ENCODE measurements around the gene CNEP1R1. TPM values are rescaled to one million over a fixed set of nuclear protein-coding genes. Genes with fewer than 3 reads are reported as not detected.

The CNEP1R1 gene
- total RNA-seq, 1 experiment from 2014 or later = 13.8 TPM

GRCh38 chr16:49993579-49993978 lies 31.4 kb upstream of the CNEP1R1 start (continued):
- no peak for TF ChIP-seq ZBTB21 (CRISPR knock-in tag; IDR thresholded peaks at IDR 0.05; ENCODE audit: borderline replicate concordance)
- TF ChIP-seq ATF1 (CRISPR knock-in tag; IDR thresholded peaks at IDR 0.05) = no peak
- TF ChIP-seq SMAD3 (CRISPR knock-in tag; IDR thresholded peaks at IDR 0.05; ENCODE audit: borderline replicate concordance) = no peak

- Mint-ChIP-seq H3K27me3 (ENCODE audit: low read depth) (peaks cover 3% of the 10 kb centered on the region; the same call in 1 of the 2 replicates), H3K27ac (no peak overlapping the region), H3K4me3 (no peak overlapping the region), H3K36me3 (no peaks in the 10 kb centered on the region), H3K9me3 (no peaks in the 10 kb centered on the region), H3K4me1 (no peaks in the 10 kb centered on the region)
- TF ChIP-seq, protein P1, sequence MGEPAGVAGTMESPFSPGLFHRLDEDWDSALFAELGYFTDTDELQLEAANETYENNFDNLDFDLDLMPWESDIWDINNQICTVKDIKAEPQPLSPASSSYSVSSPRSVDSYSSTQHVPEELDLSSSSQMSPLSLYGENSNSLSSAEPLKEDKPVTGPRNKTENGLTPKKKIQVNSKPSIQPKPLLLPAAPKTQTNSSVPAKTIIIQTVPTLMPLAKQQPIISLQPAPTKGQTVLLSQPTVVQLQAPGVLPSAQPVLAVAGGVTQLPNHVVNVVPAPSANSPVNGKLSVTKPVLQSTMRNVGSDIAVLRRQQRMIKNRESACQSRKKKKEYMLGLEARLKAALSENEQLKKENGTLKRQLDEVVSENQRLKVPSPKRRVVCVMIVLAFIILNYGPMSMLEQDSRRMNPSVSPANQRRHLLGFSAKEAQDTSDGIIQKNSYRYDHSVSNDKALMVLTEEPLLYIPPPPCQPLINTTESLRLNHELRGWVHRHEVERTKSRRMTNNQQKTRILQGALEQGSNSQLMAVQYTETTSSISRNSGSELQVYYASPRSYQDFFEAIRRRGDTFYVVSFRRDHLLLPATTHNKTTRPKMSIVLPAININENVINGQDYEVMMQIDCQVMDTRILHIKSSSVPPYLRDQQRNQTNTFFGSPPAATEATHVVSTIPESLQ (CRISPR knock-in tag; IDR thresholded peaks at IDR 0.05) = no peak
- TF ChIP-seq ESRRA (CRISPR knock-in tag; IDR thresholded peaks at IDR 0.05; ENCODE audit: borderline replicate concordance) = no peak
- TF ChIP-seq, protein P2, sequence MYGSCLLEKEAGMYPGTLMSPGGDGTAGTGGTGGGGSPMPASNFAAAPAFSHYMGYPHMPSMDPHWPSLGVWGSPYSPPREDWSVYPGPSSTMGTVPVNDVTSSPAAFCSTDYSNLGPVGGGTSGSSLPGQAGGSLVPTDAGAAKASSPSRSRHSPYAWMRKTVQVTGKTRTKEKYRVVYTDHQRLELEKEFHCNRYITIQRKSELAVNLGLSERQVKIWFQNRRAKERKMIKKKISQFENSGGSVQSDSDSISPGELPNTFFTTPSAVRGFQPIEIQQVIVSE (CRISPR knock-in tag; IDR thresholded peaks at IDR 0.05; ENCODE audit: borderline replicate concordance) = no peak
- TF ChIP-seq, protein P3, sequence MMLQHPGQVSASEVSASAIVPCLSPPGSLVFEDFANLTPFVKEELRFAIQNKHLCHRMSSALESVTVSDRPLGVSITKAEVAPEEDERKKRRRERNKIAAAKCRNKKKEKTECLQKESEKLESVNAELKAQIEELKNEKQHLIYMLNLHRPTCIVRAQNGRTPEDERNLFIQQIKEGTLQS (CRISPR knock-in tag; conservative IDR thresholded peaks at IDR 0.05) = no peak
- no peak for TF ChIP-seq ZNF423 (CRISPR knock-in tag; IDR thresholded peaks at IDR 0.05)
- TF ChIP-seq, protein P4, sequence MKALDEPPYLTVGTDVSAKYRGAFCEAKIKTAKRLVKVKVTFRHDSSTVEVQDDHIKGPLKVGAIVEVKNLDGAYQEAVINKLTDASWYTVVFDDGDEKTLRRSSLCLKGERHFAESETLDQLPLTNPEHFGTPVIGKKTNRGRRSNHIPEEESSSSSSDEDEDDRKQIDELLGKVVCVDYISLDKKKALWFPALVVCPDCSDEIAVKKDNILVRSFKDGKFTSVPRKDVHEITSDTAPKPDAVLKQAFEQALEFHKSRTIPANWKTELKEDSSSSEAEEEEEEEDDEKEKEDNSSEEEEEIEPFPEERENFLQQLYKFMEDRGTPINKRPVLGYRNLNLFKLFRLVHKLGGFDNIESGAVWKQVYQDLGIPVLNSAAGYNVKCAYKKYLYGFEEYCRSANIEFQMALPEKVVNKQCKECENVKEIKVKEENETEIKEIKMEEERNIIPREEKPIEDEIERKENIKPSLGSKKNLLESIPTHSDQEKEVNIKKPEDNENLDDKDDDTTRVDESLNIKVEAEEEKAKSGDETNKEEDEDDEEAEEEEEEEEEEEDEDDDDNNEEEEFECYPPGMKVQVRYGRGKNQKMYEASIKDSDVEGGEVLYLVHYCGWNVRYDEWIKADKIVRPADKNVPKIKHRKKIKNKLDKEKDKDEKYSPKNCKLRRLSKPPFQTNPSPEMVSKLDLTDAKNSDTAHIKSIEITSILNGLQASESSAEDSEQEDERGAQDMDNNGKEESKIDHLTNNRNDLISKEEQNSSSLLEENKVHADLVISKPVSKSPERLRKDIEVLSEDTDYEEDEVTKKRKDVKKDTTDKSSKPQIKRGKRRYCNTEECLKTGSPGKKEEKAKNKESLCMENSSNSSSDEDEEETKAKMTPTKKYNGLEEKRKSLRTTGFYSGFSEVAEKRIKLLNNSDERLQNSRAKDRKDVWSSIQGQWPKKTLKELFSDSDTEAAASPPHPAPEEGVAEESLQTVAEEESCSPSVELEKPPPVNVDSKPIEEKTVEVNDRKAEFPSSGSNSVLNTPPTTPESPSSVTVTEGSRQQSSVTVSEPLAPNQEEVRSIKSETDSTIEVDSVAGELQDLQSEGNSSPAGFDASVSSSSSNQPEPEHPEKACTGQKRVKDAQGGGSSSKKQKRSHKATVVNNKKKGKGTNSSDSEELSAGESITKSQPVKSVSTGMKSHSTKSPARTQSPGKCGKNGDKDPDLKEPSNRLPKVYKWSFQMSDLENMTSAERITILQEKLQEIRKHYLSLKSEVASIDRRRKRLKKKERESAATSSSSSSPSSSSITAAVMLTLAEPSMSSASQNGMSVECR (CRISPR knock-in tag; IDR thresholded peaks at IDR 0.05; ENCODE audit: borderline replicate concordance) = no peak
- TF ChIP-seq, protein P5, sequence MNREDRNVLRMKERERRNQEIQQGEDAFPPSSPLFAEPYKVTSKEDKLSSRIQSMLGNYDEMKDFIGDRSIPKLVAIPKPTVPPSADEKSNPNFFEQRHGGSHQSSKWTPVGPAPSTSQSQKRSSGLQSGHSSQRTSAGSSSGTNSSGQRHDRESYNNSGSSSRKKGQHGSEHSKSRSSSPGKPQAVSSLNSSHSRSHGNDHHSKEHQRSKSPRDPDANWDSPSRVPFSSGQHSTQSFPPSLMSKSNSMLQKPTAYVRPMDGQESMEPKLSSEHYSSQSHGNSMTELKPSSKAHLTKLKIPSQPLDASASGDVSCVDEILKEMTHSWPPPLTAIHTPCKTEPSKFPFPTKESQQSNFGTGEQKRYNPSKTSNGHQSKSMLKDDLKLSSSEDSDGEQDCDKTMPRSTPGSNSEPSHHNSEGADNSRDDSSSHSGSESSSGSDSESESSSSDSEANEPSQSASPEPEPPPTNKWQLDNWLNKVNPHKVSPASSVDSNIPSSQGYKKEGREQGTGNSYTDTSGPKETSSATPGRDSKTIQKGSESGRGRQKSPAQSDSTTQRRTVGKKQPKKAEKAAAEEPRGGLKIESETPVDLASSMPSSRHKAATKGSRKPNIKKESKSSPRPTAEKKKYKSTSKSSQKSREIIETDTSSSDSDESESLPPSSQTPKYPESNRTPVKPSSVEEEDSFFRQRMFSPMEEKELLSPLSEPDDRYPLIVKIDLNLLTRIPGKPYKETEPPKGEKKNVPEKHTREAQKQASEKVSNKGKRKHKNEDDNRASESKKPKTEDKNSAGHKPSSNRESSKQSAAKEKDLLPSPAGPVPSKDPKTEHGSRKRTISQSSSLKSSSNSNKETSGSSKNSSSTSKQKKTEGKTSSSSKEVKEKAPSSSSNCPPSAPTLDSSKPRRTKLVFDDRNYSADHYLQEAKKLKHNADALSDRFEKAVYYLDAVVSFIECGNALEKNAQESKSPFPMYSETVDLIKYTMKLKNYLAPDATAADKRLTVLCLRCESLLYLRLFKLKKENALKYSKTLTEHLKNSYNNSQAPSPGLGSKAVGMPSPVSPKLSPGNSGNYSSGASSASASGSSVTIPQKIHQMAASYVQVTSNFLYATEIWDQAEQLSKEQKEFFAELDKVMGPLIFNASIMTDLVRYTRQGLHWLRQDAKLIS (CRISPR knock-in tag; IDR thresholded peaks at IDR 0.05; ENCODE audit: borderline replicate concordance) = no peak
- TF ChIP-seq SP1 (CRISPR knock-in tag; conservative IDR thresholded peaks at IDR 0.05) = no peak
- no peak for TF ChIP-seq FOXJ3 (CRISPR knock-in tag; IDR thresholded peaks at IDR 0.05; ENCODE audit: borderline replicate concordance)
- no peak for TF ChIP-seq NR1H2 (CRISPR knock-in tag; IDR thresholded peaks at IDR 0.05)
- no peak for TF ChIP-seq STAT6 (CRISPR knock-in tag; conservative IDR thresholded peaks at IDR 0.05; ENCODE audit: low read depth)
- no peak for TF ChIP-seq ZNF416 (CRISPR knock-in tag; IDR thresholded peaks at IDR 0.05)
- POLR2A ChIA-PET = no interaction called here
- ATAC-seq (no peak), DNase-seq (ENCODE audit: low spot score) (no peak)
- CTCF ChIA-PET = interaction anchor here (1.7 to 2.1 kb wide), 2 partner anchors 31 to 36 kb away, joined by 7 to 8 read pairs; partner anchors contain the start of gene CNEP1R1
Measured at GRCh38 chr16:49994006-49994405, 31.0 kb upstream of the CNEP1R1 start.

Data from WTC11 (cell line).